ENCODE results near the gene CLDN18.

- TF ChIP-seq REST (IDR thresholded peaks at IDR 0.05; ENCODE audit: insufficient read depth in 1 of 2, low read depth in 2 of 2, low read length in 2 of 2) (no peak), TAF1 (IDR thresholded peaks at IDR 0.05; ENCODE audit: borderline replicate concordance, insufficient read depth, low read length) (no peak)
These were observed 32.1 kb downstream of the CLDN18 start for GRCh38 chr3:138042043-138042442.
